ES-I3 (cell line): ENCODE results near the gene NT5E.
A peak's percentile ranks its signal among the peaks of the same experiment; 100 is the strongest.
"Not testable (repeated sequence)": the region's sequence is repeated elsewhere in the genome, so short reads cannot be mapped to it uniquely, and the experiment has no call there.

Experiments used
- H3K36me3 ChIP-seq: 2 replicates; pipeline ENCODE4 v1.6.1; 2013; ENCODE audit warnings: mild to moderate bottlenecking, low read length, control low read depth, moderate library complexity; ENCODE audit not compliant: insufficient read depth
- H3K4me1 ChIP-seq: 2 replicates; pipeline ENCODE4 v1.6.1; 2013; ENCODE audit warnings: mild to moderate bottlenecking, control low read depth, low read length; ENCODE audit not compliant: insufficient read depth
- H3K9ac ChIP-seq: 2 replicates; pipeline ENCODE4 v1.6.1; 2013; ENCODE audit warnings: low read depth, mild to moderate bottlenecking, low read length, moderate library complexity
- H3K9me3 ChIP-seq: 2 replicates; pipeline ENCODE4 v1.6.1; 2013; ENCODE audit warnings: mild to moderate bottlenecking, low read length, moderate library complexity; ENCODE audit not compliant: control insufficient read depth, insufficient read depth

NT5E gene

DNA sequence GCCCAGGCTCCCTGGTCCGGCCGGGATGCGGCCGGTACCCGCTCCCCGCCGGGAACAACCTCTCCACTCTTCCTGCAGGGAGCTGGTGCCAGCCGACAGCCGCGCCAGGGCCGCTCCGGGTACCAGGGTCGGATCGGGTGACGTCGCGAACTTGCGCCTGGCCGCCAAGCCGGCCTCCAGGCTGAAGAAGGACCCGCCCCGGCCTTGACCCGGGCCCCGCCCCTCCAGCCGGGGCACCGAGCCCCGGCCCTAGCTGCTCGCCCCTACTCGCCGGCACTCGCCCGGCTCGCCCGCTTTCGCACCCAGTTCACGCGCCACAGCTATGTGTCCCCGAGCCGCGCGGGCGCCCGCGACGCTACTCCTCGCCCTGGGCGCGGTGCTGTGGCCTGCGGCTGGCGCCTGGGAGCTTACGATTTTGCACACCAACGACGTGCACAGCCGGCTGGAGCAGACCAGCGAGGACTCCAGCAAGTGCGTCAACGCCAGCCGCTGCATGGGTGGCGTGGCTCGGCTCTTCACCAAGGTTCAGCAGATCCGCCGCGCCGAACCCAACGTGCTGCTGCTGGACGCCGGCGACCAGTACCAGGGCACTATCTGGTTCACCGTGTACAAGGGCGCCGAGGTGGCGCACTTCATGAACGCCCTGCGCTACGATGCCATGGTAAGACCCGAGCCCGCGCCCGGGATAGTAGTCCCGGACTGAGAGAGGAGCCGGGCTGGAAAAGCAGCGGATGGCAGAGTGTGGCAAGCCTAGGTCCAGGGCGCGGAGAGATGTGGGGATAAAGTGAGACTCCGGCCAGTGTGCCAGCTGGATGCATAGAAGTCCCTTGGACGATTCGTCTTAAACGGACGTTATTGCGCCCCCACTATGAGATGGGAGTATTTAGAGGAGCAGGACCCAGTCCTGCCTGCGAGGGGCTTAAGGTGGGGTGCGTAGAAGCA, at the start of gene NT5E:
TSS of gene NT5E (plus strand) at position 266 of the 942 bp plus-strand sequence. CDS start at position 323, 57 bp downstream.
- no peaks in the 10 kb centered on the region for H3K36me3 ChIP-seq
- no peaks in the 10 kb centered on the region for H3K9me3 ChIP-seq
- peak within 1 kb of the TSS; percentile 87 for H3K9ac ChIP-seq
- H3K4me1 ChIP-seq = no peaks in the 10 kb centered on the region

DNA sequence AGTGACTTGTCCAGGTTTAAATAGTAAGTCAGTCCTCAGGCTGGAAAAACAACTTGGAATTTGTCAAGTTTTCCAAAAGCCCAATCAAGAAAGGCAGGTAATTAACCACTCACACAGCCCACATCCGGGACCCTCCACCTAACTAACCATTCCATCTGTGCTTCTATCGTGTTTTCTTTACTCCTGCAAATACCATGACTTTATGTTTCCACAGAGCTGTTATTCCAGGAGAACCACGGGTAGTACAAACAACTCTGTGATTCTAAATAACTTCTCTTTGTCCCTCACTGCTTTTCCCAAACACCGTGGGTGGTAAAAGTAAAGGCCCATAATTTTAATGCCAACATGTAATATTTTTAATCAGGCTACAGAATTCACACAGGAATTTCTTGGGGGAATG, 49.6 kb upstream of the NT5E start:
- H3K36me3 ChIP-seq = no peaks in the 10 kb centered on the region
- no peaks in the 10 kb centered on the region for H3K9me3 ChIP-seq
- H3K4me1 ChIP-seq = peaks cover 42% of the 10 kb centered on the region
- no peak overlapping the region for H3K9ac ChIP-seq

DNA sequence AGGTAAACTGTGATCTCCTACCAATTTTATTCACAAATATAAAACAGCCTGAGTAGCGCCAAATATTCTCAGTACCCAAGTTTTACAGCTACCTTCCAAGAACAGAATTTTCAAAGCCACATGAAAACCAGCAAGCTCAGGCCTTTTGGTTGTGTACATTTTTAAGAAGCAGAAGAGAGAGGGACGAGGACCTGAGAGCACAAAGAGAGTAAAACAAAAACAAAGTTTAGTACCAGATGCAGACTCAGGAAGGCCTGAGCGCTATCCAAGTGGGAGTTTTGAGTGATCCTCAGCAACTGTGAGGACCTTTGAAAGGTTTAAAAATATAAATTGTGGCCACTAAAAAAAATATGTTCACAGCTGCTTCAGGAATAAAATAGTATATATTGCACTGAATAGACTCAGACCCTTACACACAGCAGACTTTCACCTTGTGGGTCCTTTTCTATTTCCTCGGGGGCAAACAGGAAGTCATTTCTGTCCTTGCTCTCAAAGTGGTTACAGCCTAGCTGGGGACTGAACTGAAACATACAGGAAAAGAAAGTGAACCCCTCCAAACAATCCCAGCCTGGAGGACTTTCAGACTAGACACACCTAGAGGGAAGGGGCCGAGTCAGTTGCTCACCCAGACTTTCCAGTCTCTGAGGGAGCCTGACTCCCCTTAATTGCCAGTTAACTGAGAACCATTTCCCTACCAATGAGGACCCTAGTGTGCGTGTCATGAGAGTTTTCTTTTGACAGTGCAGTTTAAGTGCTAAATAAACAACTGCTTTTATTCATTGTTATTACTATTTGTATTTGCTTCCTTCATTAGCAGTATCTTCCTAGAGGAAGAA, 48.5 kb upstream of the NT5E start:
- H3K9me3 ChIP-seq = no peaks in the 10 kb centered on the region
- no peak overlapping the region for H3K9ac ChIP-seq
- no peaks in the 10 kb centered on the region for H3K36me3 ChIP-seq
- H3K4me1 ChIP-seq = peaks cover 43% of the 10 kb centered on the region

DNA sequence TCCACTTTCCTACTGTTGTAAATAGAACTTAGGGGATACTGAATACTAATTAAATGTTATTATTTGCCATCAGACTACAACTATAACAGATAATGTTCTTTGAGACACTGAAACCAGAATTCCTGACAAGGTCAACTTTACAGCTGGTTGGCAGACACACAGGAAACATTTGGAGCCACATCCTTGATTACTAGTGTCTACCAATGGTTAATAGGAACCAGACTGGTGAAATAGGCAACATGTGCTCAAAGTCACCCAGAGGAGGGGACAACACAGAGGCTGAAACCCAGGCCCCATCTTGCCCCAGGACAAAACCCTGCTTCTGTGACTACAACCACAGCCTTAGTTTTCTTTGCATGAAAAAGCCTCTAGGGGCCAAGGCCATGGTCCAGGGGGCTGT, 47.8 kb upstream of the NT5E start:
- H3K9ac ChIP-seq = no peak overlapping the region
- no peaks in the 10 kb centered on the region for H3K36me3 ChIP-seq
- H3K4me1 ChIP-seq = peaks cover 43% of the 10 kb centered on the region
- H3K9me3 ChIP-seq = no peaks in the 10 kb centered on the region

DNA sequence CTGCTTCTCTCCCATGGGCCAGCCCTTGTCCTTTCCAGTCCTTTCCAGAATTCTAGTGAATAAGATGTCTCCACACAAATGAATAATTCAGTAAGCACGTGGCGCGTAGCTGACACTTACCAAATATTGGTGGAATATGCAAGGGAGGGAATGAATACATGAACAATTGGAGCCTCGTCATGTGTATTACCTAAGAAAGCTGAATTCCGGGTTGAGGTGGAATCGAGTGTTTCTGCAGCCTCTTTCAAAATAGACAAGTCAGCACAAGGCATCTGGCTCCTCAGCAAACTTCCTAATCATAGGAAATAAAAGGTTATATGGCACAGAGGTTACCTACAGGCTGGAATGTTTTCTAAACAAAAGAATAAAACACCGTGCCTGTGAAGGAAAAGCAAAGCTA, 47.0 kb upstream of the NT5E start:
- Histone ChIP-seq H3K4me1 (peaks cover 43% of the 10 kb centered on the region), H3K36me3 (no peaks in the 10 kb centered on the region), H3K9ac (no peak overlapping the region), H3K9me3 (no peaks in the 10 kb centered on the region)

DNA sequence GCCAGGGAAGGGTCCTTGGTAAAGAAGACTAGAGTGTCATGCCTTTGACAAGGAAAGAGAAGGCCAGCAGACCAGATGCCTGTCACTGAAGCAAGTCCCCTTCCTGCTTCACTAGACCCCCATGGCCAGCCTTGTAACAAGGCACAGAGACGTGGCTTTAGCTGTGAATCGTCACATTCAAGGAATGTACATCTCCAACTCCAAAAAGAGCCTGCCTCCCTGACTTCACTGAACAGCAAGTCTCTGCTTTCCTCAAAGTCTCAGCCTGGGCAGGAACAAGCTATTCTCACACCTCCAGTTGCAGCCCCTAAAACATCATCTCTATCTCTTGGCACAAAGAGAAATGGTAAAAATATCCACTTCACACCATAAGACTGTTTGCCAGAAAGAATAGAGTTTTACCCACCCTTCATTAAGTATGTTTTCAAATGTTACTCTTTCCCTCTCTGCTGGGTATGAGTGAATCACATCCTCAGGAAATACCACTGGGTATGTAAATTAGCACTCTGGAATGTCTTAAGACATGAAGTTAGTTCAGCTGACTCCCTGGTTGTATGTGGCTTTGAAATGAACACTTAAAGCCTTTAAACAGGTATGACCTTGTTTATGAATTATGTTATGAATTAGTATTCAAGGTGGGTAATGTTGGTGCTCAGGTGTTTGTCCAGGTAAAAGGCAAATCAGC, 46.4 kb upstream of the NT5E start:
- H3K9me3 ChIP-seq = no peaks in the 10 kb centered on the region; the same call in 1 of the 2 replicates
- H3K4me1 ChIP-seq = peaks cover 47% of the 10 kb centered on the region
- H3K9ac ChIP-seq = peak overlapping the region; percentile 7; the same call in 1 of the 2 replicates
- H3K36me3 ChIP-seq = no peaks in the 10 kb centered on the region

DNA sequence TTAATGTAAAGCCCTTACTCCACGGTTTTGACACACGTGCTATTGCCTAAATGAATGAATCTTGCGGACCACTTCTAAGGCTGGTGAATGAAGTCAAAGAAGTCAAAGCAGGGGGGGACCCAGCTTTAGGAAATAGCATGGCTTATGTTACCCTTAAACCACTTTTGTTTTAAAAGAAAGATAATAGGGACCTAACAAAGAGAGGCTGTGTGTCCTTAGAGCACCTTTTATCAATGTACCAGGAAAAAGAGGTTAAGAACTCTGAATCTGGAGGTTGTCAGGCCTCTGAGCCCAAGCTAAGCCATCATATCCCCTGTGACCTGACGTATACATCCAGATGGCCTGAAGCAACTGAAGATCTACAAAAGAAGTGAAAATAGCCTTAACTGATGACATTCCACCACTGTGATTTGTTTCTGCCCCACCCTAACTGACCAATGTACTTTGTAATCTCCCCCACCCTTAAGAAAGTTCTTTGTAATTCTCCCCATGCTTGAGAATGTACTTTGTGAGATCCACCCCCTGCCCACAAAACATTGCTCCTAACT, 45.8 kb upstream of the NT5E start:
- Histone ChIP-seq H3K9ac (peak overlapping the region; percentile 7; the same call in 1 of the 2 replicates), H3K4me1 (peaks cover 47% of the 10 kb centered on the region)
- H3K36me3 ChIP-seq, H3K9me3 ChIP-seq: not testable (repeated sequence)

DNA sequence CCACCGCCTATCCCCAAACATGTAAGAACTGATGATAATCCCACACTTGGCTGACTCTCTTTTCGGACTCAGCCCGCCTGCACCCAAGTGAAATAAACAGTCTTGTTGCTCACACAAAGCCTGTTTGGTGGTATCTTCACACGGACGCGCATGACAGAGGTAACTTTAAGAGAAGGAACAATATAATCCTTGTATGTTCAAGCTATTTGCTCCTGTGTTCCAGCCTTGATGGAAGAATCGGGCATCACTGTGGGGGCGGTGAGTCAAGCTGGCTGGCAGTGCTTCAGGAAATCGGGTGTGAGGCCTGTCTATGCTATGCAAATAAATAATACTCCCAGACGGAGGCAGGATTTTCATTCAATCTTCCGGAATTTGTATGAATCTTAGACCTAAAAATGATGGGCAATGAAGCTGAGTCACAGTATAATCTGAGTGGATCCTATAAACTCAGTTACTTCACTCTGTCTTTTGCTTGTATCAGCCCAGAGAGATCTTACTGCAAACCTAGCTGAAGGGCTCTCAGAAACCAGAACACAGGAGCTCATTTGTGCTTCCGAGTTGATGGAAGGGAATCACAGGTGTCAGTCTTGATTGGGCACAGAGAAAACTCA, 45.2 kb upstream of the NT5E start:
- Histone ChIP-seq H3K9ac (no peak overlapping the region), H3K36me3 (no peaks in the 10 kb centered on the region), H3K9me3 (no peaks in the 10 kb centered on the region; the same call in 1 of the 2 replicates), H3K4me1 (peaks cover 47% of the 10 kb centered on the region)

DNA sequence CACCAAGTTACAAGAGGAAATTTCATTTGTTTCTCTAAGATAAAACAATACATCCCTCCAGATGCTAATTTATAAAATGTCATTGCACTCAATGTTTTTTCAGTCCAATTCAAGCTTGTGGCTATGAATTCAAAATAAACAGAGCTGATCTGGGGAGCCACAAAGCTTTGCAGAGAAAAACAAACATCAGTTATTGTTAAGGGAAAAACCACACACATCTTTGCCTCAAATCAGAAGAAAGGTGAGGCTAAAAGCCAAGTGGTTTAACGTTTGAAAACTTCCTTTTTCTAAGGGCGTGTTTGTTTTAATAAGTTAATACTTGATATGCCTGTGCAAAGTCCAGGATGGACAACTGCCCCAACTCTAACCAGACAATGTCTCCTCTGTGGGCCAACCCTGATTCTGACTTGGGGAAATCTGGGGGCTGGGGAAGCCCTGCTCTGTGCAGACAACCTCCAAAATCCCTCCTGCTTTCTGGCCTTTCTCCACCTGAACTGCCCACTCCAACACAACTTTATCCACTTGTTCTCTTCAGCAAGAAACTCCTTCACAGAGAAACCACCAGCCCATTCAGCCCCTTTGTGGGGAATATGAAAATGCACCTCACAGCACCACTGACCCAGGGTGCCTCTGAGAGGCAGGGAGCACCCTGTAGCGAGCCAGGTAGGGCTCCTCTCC, 44.6 kb upstream of the NT5E start:
- Histone ChIP-seq H3K36me3 (no peaks in the 10 kb centered on the region), H3K9me3 (no peaks in the 10 kb centered on the region; the same call in 1 of the 2 replicates), H3K4me1 (peaks cover 47% of the 10 kb centered on the region), H3K9ac (no peak overlapping the region)

DNA sequence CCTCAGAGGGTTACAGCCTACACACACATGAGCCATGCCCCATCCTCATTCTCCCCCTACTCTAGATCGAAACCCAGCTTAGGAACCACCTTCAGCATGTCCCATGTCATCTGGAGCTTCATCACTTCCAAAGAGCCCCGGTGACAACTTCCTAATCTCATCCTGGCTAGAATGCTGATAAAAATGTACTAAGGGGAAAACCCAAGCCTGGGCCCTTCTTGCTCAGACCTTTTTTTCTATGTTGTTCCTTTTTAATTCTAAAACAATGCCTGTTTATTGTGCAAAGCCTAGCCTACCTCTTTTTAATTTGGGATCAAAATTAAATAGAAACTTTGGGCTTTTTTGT, 44.1 kb upstream of the NT5E start:
- peaks cover 47% of the 10 kb centered on the region for H3K4me1 ChIP-seq
- H3K36me3 ChIP-seq = no peaks in the 10 kb centered on the region
- H3K9me3 ChIP-seq = no peaks in the 10 kb centered on the region; the same call in 1 of the 2 replicates
- H3K9ac ChIP-seq = no peak overlapping the region

DNA sequence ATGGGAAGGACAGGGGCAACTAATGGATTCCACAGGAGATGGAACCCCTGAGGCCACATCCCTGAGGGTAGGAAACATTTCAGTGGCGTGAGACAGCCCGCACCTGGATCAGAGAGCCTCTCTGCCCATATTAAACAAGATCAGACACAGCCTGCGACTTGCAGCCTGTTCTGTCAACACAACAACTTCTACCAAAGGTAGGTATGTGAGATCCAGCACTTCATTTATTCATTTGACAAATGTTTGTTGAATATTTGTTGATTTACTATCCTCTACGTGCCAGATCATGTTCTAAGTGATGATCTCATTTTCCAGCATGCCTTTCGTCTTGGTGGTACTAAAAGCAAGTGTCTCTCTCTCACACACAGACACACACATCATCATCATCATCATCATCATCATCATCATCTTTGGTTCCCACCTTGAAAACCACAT, 43.2 kb upstream of the NT5E start:
- Histone ChIP-seq H3K9ac (no peak overlapping the region), H3K9me3 (no peaks in the 10 kb centered on the region; the same call in 1 of the 2 replicates), H3K4me1 (peaks cover 40% of the 10 kb centered on the region), H3K36me3 (no peaks in the 10 kb centered on the region)

DNA sequence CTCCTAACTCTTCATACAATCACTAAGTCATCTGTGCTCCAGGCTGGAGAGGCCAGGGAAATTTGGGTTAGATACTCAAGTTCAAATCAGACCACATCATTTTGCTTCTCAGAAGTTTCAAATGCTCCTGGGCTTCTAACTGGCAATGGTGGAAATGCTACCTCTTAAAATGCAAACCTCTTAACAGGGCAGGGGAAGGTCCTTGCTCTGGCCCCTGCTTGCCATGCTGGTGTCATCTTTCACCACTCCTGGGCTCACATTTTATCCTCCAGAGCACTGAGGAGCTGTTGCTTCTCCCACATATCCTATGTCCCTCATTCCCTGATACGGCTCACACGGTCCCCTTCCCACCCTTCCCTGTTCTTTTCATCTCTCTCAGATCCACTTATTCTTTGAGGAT, 41.8 kb upstream of the NT5E start:
- Histone ChIP-seq H3K4me1 (peaks cover 27% of the 10 kb centered on the region), H3K9ac (no peak overlapping the region), H3K9me3 (no peaks in the 10 kb centered on the region; the same call in 1 of the 2 replicates), H3K36me3 (no peaks in the 10 kb centered on the region)

DNA sequence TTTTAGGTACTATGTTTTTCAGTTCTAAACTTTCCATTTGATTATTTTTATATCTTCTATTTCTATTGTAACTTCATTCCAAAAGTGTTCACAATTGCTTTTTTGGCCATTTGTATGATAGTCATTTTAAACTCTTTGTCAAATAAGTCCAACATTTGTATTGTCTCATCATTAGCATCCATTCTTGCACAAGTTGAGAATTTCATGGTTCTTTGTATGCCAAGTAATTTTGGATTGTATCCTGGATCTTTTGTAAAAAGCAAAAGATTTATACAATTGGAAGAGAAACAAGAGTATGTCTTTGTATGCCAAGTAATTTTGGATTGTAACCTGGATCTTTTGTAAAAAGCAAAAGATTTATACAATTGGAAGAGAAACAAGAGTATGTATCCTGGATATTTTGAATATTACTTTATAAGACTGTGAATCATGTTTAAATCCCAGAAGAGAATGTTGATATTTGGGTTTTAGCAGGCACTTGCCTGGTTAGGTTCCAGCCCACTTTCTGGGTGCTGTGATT, 36.9 kb upstream of the NT5E start:
- H3K9ac ChIP-seq = no peak overlapping the region
- no peaks in the 10 kb centered on the region; the same call in 1 of the 2 replicates for H3K9me3 ChIP-seq
- H3K36me3 ChIP-seq = no peaks in the 10 kb centered on the region
- peaks cover 4% of the 10 kb centered on the region; the same call in 1 of the 2 replicates for H3K4me1 ChIP-seq
